MM.1S (cell line): ENCODE results near the gene LMF1.
"Not testable (repeated sequence)": the region's sequence is repeated elsewhere in the genome, so short reads cannot be mapped to it uniquely, and the experiment has no call there.

Experiments used
- DNase-seq: peaks from one replicate; pipeline ENCODE4 v3.0.0-alpha.2; 2015
- H2AFZ ChIP-seq: fragments of 300-600 bp; sonication (generic); 2 replicates; pipeline ENCODE4 v1.6.0; 2016; ENCODE audit warnings: antibody characterized with exemption, low read length
- H3F3A ChIP-seq: fragments of 300-600 bp; sonication (generic); 2 replicates; pipeline ENCODE4 v1.6.1; 2016; ENCODE audit warnings: mild to moderate bottlenecking, antibody characterized with exemption, low read length, moderate library complexity, mixed read lengths; ENCODE audit not compliant: insufficient read depth
- H3K27ac ChIP-seq: fragments of 300-600 bp; sonication (generic); 2 replicates; pipeline ENCODE4 v1.5.1; 2016; ENCODE audit warnings: mild to moderate bottlenecking, low read length
- H3K27me3 ChIP-seq: fragments of 300-600 bp; sonication (generic); replicated peaks from 2 replicates; pipeline ENCODE4 v1.6.0; 2016; ENCODE audit warnings: low read length; ENCODE audit not compliant: insufficient read depth
- H3K36me3 ChIP-seq: fragments of 300-600 bp; sonication (generic); replicated peaks from 2 replicates; pipeline ENCODE4 v1.6.1; 2016; ENCODE audit warnings: mild to moderate bottlenecking, low read length, mixed read lengths; ENCODE audit not compliant: insufficient read depth
- H3K4me1 ChIP-seq: fragments of 300-600 bp; sonication (generic); 2 replicates; pipeline ENCODE4 v1.6.1; 2016; ENCODE audit warnings: low read length, mixed read lengths
- H3K4me2 ChIP-seq: fragments of 300-600 bp; sonication (generic); 2 replicates; pipeline ENCODE4 v1.6.0; 2016; ENCODE audit warnings: low read depth, low read length
- H3K4me3 ChIP-seq: fragments of 300-600 bp; sonication (generic); 2 replicates; pipeline ENCODE4 v1.5.1; 2016; ENCODE audit warnings: low read length, mixed read lengths
- H3K79me2 ChIP-seq: fragments of 300-600 bp; sonication (generic); 2 replicates; pipeline ENCODE4 v1.6.1; 2016; ENCODE audit warnings: mixed run types, low read length, mixed read lengths
- H3K9ac ChIP-seq: fragments of 300-600 bp; sonication (generic); 2 replicates; pipeline ENCODE4 v1.6.1; 2016; ENCODE audit warnings: low read length, mixed read lengths
- H3K9me2 ChIP-seq: fragments of 300-600 bp; sonication (generic); replicated peaks from 2 replicates; pipeline ENCODE4 v1.6.1; 2016; ENCODE audit warnings: mild to moderate bottlenecking, low read length, mixed read lengths; ENCODE audit not compliant: insufficient read depth
- H3K9me3 ChIP-seq: fragments of 300-600 bp; sonication (generic); replicated peaks from 2 replicates; pipeline ENCODE4 v1.6.1; 2016; ENCODE audit warnings: mild to moderate bottlenecking, low read length, mixed read lengths; ENCODE audit not compliant: insufficient read depth
- H4K20me1 ChIP-seq: fragments of 300-600 bp; sonication (generic); 2 replicates; pipeline ENCODE4 v1.6.1; 2016; ENCODE audit warnings: mild to moderate bottlenecking, low read length, moderate library complexity, mixed read lengths; ENCODE audit not compliant: insufficient read depth
- CTCF ChIP-seq: fragments of 300-600 bp; sonication (generic); IDR thresholded peaks from 2 replicates; pipeline ENCODE4 v1.5.1; 2016; ENCODE audit warnings: antibody characterized with exemption, low read length, mixed read lengths
- EZH2 ChIP-seq: fragments of 300-600 bp; sonication (generic); optimal IDR thresholded peaks from 2 replicates; pipeline ENCODE3; 2017; ENCODE audit warnings: low read depth, mild to moderate bottlenecking, antibody characterized with exemption, low read length, mixed read lengths
- EZH2phosphoT487 ChIP-seq: fragments of 300-600 bp; sonication (generic); IDR thresholded peaks from 2 replicates; pipeline ENCODE4 v1.6.1; 2018; ENCODE audit warnings: antibody characterized with exemption, low read length

LMF1 gene

GRCh38 chr16:840561-841454 lies 130.0 kb downstream of the LMF1 start:
- Histone ChIP-seq H3F3A (no peaks in the 10 kb centered on the region), H3K36me3 (no peaks in the 10 kb centered on the region), H3K9me2 (no peaks in the 10 kb centered on the region), H3K9me3 (0 out of 2 replicates have a peak, but pooled peaks cover 3% of the 10 kb centered on the region), H3K4me3 (no peak overlapping the region), H2AFZ (no peak overlapping the region), H3K79me2 (no peaks in the 10 kb centered on the region), H3K4me1 (no peaks in the 10 kb centered on the region), H3K9ac (no peak overlapping the region), H4K20me1 (no peaks in the 10 kb centered on the region), H3K27ac (no peak overlapping the region), H3K4me2 (no peak overlapping the region), H3K27me3 (peaks cover 78% of the 10 kb centered on the region)
- TF ChIP-seq EZH2 (no peak), CTCF (no peak), EZH2phosphoT487 (no peak)
- DNase-seq, result no peak

GRCh38 chr16:839643-840408 lies 131.0 kb downstream of the LMF1 start:
- H2AFZ ChIP-seq, result no peak overlapping the region
- no peak overlapping the region for H3K4me2 ChIP-seq
- 0 out of 2 replicates have a peak, but pooled peaks cover 3% of the 10 kb centered on the region for H3K9me3 ChIP-seq

GRCh38 chr16:838741-839140 lies 132.0 kb downstream of the LMF1 start:
- no peaks in the 10 kb centered on the region for H3K9me2 ChIP-seq
- H3K4me3 ChIP-seq, result no peak overlapping the region
- no peaks in the 10 kb centered on the region for H3K4me1 ChIP-seq
- H3K9ac ChIP-seq, result no peak overlapping the region
- peaks cover 80% of the 10 kb centered on the region for H3K27me3 ChIP-seq
- H3K79me2 ChIP-seq, result no peaks in the 10 kb centered on the region
- 0 out of 2 replicates have a peak, but pooled peaks cover 3% of the 10 kb centered on the region for H3K9me3 ChIP-seq
- no peak overlapping the region for H2AFZ ChIP-seq
- no peaks in the 10 kb centered on the region for H4K20me1 ChIP-seq
- no peaks in the 10 kb centered on the region for H3K36me3 ChIP-seq
- H3K27ac ChIP-seq, result no peak overlapping the region
- no peak overlapping the region for H3K4me2 ChIP-seq
- DNase-seq, result no peak
- no peak for TF ChIP-seq EZH2phosphoT487
- no peak for TF ChIP-seq EZH2
- no peak for TF ChIP-seq CTCF
- H3F3A ChIP-seq, result no peaks in the 10 kb centered on the region

More at GRCh38 chr16:839643-840408, 131.0 kb downstream of the LMF1 start:
- no peak overlapping the region for H3K9ac ChIP-seq
- H3K79me2 ChIP-seq, result no peaks in the 10 kb centered on the region
- no peaks in the 10 kb centered on the region for H3K36me3 ChIP-seq
- H3K27ac ChIP-seq, result no peak overlapping the region
- H3F3A ChIP-seq, result no peaks in the 10 kb centered on the region
- H4K20me1 ChIP-seq, result no peaks in the 10 kb centered on the region
- H3K27me3 ChIP-seq, result peaks cover 78% of the 10 kb centered on the region
- no peak overlapping the region for H3K4me3 ChIP-seq
- H3K9me2 ChIP-seq, result no peaks in the 10 kb centered on the region
- DNase-seq, result no peak
- H3K4me1 ChIP-seq, result no peaks in the 10 kb centered on the region
- TF ChIP-seq CTCF (no peak), EZH2phosphoT487 (no peak), EZH2 (no peak)

- H3K9me3 ChIP-seq, H3F3A ChIP-seq: not testable (repeated sequence)
Observed at GRCh38 chr16:836822-837221, 134.0 kb downstream of the LMF1 start.

More at GRCh38 chr16:836822-837221, 134.0 kb downstream of the LMF1 start:
- H3K27ac ChIP-seq, H3K4me1 ChIP-seq, H3K9ac ChIP-seq, H3K4me2 ChIP-seq, H2AFZ ChIP-seq, H3K4me3 ChIP-seq, H4K20me1 ChIP-seq, DNase-seq, H3K36me3 ChIP-seq, H3K9me2 ChIP-seq, H3K79me2 ChIP-seq: not testable (repeated sequence)
- H3K27me3 ChIP-seq, result peaks cover 79% of the 10 kb centered on the region
